Suprapubic skin (tissue), 4 donors: ENCODE data around the gene DDX10. TPM values are rescaled to one million over a fixed set of nuclear protein-coding genes. Genes with fewer than 3 reads are reported as not detected.

ENCODE experiments used
- DNase-seq, 2 donors: peaks; one replicate each; pipeline ENCODE4 v3.0.0-alpha.2; 2019; ENCODE audit warnings: low spot score in 2 of 2
- H3K27ac ChIP-seq: fragments of 200-600 bp; sonication (generic); one replicate; pipeline ENCODE4 v1.5.1; 2019
- H3K27me3 ChIP-seq: fragments of 200-600 bp; sonication (generic); one replicate; pipeline ENCODE4 v1.5.1; 2019
- H3K36me3 ChIP-seq: fragments of 200-600 bp; sonication (generic); one replicate; pipeline ENCODE4 v1.5.1; 2019
- H3K4me1 ChIP-seq: fragments of 200-600 bp; sonication (generic); one replicate; pipeline ENCODE4 v1.5.1; 2019
- H3K4me3 ChIP-seq: fragments of 200-600 bp; sonication (generic); one replicate; pipeline ENCODE4 v1.5.1; 2019; ENCODE audit warnings: mild to moderate bottlenecking
- H3K9me3 ChIP-seq: fragments of 200-600 bp; sonication (generic); one replicate; pipeline ENCODE4 v1.5.1; 2019
- EP300 ChIP-seq: sonication (generic); formaldehyde crosslinking; IDR thresholded peaks from one replicate; pipeline ENCODE4 v1.6.1; 2017; ENCODE audit warnings: antibody characterized with exemption
- POLR2A ChIP-seq, 2 donors: fragments of 450-650 bp; IDR thresholded peaks; one replicate each; pipeline ENCODE4 v1.6.1; 2017; ENCODE audit warnings: antibody characterized with exemption in 2 of 2, mild to moderate bottlenecking in 2 of 2, moderate library complexity in 2 of 2
- POLR2AphosphoS5 ChIP-seq, 3 donors: sonication (generic); formaldehyde crosslinking; IDR thresholded peaks; one replicate each; pipeline ENCODE4 v1.6.1; 2017; ENCODE audit warnings: antibody characterized with exemption in 3 of 3
- WGBS: methylation state at CpG from one replicate; pipeline ENCODE4 v1.1.5; 2018; 5-methylcytosine and 5-hydroxymethylcytosine counted together
- total RNA-seq, 4 donors: library from RNA; depleted of rRNA; stranded (reverse); fragments of >200 nt; gene quantifications; one replicate each; pipeline ENCODE4 v1.1.0, GENCODE V29; 2016
- TF ChIP-seq, protein P1 (sequence below), 2 donors: fragments of 200-600 bp in 1 of 2; fragments of 450-650 bp in 1 of 2; sonication (generic) in 1 of 2; IDR thresholded peaks; one replicate each; pipeline ENCODE4 v1.5.1; 2016 to 2019; ENCODE audit warnings: antibody characterized with exemption in 2 of 2, mild to moderate bottlenecking in 1 of 2, moderate library complexity in 1 of 2

Gene DDX10
- total RNA-seq, 4 donors from 2014 or later: 21.9 to 30.7 (median 27.2) TPM

DNA sequence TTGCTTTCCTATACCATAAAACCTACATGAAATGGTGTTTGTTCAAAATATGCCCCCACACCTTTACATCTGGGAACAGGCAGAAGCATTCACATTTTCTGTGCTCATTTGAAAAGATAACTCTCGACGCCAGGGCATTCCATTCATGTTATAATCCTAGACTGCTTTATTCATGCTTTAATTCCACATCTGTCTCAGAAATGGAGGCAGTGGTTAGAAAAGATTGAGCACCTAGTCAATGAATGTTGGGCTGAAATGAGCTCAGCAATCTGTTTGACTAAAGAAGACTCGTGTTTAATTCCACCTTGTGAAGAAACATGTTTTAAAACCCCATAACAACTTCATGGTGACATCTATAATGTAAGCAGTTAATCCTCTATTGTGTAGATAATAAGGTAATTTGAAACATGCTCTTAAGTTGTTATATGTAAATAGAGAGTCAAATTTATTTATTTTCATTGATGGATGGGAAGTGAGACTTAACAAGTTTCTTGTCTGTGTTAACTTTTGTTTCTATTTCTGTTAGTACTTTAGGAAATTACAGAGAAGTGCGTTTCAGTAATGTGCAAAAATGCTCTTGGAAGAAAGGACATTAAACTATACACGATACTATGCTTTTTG lies 217.5 kb downstream of the DDX10 start:
- no peaks in the 10 kb centered on the region for H3K9me3 ChIP-seq

DNA sequence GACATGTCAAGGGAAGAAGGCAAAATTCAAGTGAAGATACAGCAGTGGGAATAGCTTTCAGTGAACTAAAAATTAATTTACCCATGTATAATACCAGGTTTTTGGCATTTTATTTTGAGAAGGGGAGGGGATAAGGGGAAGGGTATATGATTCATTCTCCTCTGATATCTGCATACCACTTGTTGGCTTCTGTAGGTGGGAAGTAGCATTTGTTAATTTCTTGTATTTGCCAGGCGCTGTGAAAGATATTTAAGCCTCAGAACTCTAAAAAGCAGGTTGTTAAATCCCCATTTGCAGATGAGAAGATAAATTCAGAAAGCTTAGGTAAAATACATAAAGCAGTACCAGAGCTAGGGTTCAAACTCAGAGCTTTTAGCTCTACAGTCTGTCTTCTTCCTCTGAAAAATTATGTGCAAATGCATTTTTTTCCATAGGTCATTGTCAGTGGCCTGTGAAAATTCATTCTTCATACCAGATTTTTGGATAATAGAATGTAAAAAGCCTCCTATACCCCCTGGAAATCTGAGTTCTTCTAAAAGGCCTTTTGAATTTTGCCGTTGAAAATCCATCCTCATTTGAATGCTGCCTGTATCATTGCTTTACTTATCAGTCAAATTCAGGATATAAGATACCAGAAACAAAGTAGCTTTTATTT lies 221.3 kb downstream of the DDX10 start:
- Histone ChIP-seq H3K4me3 (no peak overlapping the region), H3K36me3 (no peaks in the 10 kb centered on the region), H3K9me3 (no peaks in the 10 kb centered on the region), H3K27me3 (no peaks in the 10 kb centered on the region), H3K4me1 (no peaks in the 10 kb centered on the region), H3K27ac (no peak overlapping the region)
- TF ChIP-seq POLR2AphosphoS5 (IDR thresholded peaks at IDR 0.05): no peak
- no peak for TF ChIP-seq EP300
- no peak for TF ChIP-seq POLR2A (IDR thresholded peaks at IDR 0.05)
- TF ChIP-seq, protein P1, sequence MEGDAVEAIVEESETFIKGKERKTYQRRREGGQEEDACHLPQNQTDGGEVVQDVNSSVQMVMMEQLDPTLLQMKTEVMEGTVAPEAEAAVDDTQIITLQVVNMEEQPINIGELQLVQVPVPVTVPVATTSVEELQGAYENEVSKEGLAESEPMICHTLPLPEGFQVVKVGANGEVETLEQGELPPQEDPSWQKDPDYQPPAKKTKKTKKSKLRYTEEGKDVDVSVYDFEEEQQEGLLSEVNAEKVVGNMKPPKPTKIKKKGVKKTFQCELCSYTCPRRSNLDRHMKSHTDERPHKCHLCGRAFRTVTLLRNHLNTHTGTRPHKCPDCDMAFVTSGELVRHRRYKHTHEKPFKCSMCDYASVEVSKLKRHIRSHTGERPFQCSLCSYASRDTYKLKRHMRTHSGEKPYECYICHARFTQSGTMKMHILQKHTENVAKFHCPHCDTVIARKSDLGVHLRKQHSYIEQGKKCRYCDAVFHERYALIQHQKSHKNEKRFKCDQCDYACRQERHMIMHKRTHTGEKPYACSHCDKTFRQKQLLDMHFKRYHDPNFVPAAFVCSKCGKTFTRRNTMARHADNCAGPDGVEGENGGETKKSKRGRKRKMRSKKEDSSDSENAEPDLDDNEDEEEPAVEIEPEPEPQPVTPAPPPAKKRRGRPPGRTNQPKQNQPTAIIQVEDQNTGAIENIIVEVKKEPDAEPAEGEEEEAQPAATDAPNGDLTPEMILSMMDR (IDR thresholded peaks at IDR 0.05): no peak
- no peak for DNase-seq
- 87% methylated on average over 2 of the region's 2 CpGs for whole genome bisulfite sequencing

More for the DNA sequence above, 217.5 kb downstream of the DDX10 start:
- Histone ChIP-seq H3K27ac (no peak overlapping the region), H3K4me1 (no peaks in the 10 kb centered on the region), H3K36me3 (no peaks in the 10 kb centered on the region), H3K27me3 (no peaks in the 10 kb centered on the region), H3K4me3 (no peak overlapping the region)
- no peak for DNase-seq
- no peak for TF ChIP-seq POLR2A (IDR thresholded peaks at IDR 0.05)
- TF ChIP-seq, protein P1 (IDR thresholded peaks at IDR 0.05): no peak
- TF ChIP-seq EP300: no peak
- TF ChIP-seq POLR2AphosphoS5 (IDR thresholded peaks at IDR 0.05): no peak
- 89% methylated on average over 5 of the region's 5 CpGs for WGBS

DNA sequence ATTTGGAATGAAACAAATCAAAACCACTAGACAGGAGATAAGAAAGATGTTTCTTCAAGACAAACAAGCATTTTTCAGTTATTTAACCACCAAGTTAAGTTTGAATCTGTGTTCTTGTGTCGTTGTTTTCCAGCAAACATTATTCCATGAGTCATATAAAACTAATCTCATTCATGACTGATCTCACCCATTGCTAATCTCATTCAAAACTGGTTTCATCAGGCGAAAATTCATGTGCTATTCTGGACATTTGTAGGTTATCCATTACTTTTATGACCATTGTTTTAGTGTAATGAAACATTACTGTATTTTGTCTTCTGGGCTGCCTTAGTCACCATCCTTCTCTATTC lies 221.8 kb downstream of the DDX10 start:
- 69% methylated on average over 2 of the region's 2 CpGs for WGBS
- H3K9me3 ChIP-seq: no peaks in the 10 kb centered on the region

DNA sequence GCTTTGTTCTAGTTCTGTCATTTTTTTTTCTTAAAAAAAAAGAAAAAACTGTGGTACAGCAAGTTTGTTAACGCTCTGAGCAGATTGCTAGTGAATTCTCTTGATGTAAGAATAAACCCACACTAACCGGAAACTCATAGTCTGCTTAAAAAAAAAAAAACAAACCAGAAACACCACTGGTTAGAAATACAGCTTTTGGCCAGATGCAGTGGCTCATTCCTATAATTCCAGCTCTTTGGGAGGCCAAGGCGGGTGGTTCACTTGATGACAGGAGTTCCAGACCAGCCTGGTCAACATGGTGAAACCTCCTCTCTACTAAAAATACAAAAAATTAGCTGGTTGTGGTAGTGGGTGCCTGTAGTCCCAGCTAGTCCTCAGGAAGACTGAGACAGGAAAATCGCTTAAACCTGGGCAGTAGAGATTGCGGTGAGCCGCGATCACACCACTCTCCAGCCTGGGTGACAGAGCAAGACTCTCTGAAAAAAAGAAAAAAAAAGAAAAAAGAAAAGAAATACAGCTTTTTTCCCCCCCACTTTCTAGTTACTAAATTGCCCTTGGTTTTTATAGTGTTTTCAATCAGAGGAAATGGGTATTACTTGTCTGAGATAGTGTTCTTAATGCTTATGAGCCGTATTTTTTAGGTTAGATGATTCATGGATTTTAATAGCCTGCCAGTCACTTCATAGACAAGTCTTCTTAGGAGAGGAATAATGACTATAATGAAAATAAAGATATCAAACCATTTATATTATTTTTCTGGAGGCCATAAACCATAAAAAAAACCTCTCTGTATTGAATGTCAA lies 222.8 kb downstream of the DDX10 start:
- WGBS: 89% methylated on average over 8 of the region's 8 CpGs
- H3K27me3 ChIP-seq: no peaks in the 10 kb centered on the region
- H3K36me3 ChIP-seq: no peaks in the 10 kb centered on the region
- H3K27ac ChIP-seq: no peak overlapping the region
- H3K4me1 ChIP-seq: no peaks in the 10 kb centered on the region
- no peaks in the 10 kb centered on the region for H3K9me3 ChIP-seq
- no peak for DNase-seq
- H3K4me3 ChIP-seq: no peak overlapping the region
- TF ChIP-seq POLR2AphosphoS5 (IDR thresholded peaks at IDR 0.05): no peak
- TF ChIP-seq POLR2A (IDR thresholded peaks at IDR 0.05): no peak
- TF ChIP-seq, protein P1 (IDR thresholded peaks at IDR 0.05): no peak
- TF ChIP-seq EP300: no peak

More for the DNA sequence above, 221.8 kb downstream of the DDX10 start:
- Histone ChIP-seq H3K36me3 (no peaks in the 10 kb centered on the region), H3K4me1 (no peaks in the 10 kb centered on the region), H3K27me3 (no peaks in the 10 kb centered on the region), H3K27ac (no peak overlapping the region), H3K4me3 (no peak overlapping the region)
- TF ChIP-seq EP300: no peak
- TF ChIP-seq POLR2AphosphoS5 (IDR thresholded peaks at IDR 0.05): no peak
- TF ChIP-seq, protein P1 (IDR thresholded peaks at IDR 0.05): no peak
- no peak for TF ChIP-seq POLR2A (IDR thresholded peaks at IDR 0.05)
- DNase-seq: no peak
